GM19328 (cell line): ENCODE data around the gene HECTD3.

Experiments
- ATAC-seq: cut with Tn5 transposase; IDR thresholded peaks from one replicate; pipeline ENCODE4 v1.9.1; 2021; ENCODE audit warnings: mild to moderate bottlenecking, moderate library complexity; ENCODE audit not compliant: unreplicated experiment

HECTD3 gene

DNA sequence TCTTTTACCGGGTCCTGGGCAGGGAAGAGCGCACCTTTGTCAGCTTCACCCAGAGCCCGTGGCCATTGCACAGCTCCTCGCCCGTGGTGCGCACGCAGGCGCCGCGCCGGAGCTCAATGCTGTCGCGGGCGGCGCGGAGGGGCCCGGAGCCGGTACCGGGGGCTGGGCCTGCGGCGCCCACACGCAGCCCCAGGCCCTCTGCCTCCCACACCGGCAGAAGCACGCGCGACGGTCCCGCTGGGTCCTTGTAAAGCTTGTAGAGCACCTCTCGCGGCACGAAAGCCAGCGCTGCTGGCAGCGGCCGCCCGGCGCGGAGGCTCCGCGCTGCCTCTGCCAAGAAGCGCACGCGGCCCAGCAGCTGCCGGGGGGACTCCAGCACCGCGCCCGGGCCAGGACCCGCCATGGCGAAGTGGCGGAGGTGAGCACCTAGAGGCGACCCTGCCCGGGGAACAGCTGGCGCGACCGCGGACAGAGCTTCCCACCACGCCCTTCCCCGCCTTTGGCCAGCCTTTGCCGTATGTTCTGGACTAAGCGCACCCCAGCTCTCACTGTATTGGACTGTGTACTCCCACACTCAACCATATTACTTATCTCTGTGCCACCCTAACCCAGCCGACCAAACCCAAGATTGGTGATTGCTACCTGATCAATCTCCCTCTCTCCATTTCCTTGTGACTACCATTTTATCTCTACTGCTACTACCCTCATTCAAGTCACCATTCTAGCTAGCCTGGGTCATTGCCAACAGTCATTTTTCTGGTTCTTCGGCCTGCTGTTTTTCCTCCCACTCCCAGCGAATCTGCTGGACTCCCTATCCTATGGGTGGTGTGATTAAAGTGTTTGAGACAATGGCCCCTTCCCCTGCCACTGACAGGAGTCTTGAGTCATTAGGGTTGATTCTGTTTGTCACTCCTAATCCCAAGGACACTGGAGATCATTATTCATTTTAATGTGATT, at the start of gene HECTD3:
HECTD3 (minus strand) TSS at position 470 of the 957 bp plus-strand sequence; CDS start at position 403, 67 bp downstream.
- ATAC-seq: peak; percentile 69

- ATAC-seq: no peak
These were observed 48.7 kb upstream of the HECTD3 start for GRCh38 chr1:45059829-45060228.

- ATAC-seq: no peak
These were observed 46.4 kb upstream of the HECTD3 start for GRCh38 chr1:45057542-45057941.

GRCh38 chr1:45051005-45051772, 40.1 kb upstream of the HECTD3 start:
- no peak for ATAC-seq

- ATAC-seq: no peak
These were observed 35.9 kb upstream of the HECTD3 start for GRCh38 chr1:45047032-45047431.

DNA sequence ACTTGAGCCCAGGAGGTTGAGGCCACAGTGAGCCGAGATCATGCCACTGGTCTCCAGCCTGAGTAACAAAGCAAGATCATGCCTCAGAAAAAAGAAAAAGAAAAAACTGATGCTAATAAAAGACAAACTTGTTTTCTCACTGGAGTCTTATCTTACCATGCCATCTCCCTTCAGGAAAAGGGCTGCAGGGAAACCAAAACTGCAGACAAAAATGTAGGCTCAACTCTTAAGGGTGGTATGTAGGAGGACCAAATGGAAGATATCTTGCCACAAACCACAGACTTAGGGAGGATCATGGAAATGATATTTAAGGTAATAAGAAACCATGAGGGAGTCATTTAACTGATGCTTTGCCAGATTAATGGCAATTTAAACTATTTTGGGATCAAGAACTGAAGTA, 33.8 kb upstream of the HECTD3 start:
- ATAC-seq: no peak

DNA sequence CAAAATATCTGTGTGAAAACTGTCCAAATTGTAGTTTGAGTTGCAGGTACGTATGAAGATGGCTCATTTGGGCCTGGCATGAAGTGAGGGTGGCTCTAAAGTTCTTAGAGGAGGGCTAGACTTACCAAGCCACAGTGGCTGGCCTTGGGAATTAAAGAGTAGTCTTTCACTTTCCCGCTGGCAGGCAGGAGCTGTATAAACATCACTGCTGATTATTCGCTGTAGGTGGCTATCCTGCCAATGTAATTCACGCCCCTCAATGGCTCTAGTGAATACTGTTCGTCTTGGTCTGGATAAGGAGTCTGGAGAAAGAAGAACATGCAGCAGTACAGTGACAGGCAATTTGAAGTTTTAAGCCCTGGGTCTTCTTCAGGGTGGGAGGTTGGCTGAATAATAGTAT, 32.0 kb upstream of the HECTD3 start:
- ATAC-seq: no peak

- ATAC-seq: no peak
These were observed 29.2 kb upstream of the HECTD3 start for GRCh38 chr1:45040297-45040696.

- ATAC-seq: no peak
These were observed 27.7 kb upstream of the HECTD3 start for GRCh38 chr1:45038661-45039364.

DNA sequence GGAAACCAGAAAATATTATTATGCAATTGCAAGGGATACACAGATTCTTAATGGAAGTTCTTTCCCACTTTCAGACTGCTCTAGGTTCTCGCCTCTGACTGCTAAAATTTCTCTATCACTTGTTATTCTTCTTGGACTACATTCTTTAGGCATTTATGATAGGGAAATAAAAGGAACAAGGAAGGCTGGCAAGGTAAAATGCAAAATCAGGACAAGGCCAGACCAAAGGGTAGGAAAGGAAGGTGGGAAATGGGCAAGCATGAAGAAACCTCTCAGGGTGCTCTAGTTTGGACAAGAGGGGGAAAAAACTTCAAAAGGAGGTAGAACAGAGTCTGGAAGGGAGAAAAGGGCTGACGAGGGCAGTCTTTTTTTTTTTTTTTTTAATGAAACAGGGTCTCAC, 27.1 kb upstream of the HECTD3 start:
- no peak for ATAC-seq

GRCh38 chr1:45037456-45037855, 26.3 kb upstream of the HECTD3 start:
- no peak for ATAC-seq

GRCh38 chr1:45035631-45036301, 24.6 kb upstream of the HECTD3 start:
- ATAC-seq: no peak

DNA sequence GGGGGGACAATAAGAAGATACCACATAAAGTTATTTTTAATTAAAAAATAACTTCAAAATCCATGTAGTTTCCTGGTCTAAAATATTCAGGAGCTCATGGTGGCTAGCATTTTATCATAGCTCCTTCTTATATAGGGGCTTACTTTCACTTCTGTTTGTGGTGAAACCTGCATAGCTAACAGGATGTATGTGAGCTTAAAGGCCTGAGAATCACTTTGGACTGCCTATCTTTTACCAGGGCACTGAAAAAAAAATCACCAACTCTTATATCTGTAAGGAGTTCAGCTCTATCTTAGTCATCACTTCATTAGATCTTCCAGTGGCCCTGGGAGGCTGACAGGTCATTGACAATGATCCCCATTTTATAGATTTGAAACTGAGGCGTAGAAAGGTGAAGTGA, 22.2 kb upstream of the HECTD3 start:
- no peak for ATAC-seq

DNA sequence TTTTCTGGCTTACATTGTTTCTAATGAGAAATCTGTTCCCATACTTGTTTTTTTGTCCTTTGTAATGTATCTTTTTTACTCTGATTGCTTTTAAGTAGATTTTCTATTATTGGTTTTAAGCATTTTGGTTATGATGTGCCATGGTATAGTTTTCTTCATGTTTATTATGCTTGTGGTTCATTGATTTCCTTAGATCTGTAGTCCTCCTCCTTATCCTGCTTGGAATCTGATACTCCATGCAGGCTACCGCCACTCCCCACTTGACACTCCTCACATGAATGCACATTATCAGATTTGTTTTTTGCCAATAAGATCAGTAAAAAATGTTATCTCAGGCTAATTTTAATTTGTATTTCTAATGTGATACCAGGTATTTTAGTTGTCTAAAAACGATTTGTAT, 21.7 kb upstream of the HECTD3 start:
- no peak for ATAC-seq

GRCh38 chr1:45026446-45026845, 15.3 kb upstream of the HECTD3 start:
- no peak for ATAC-seq

GRCh38 chr1:45023663-45024062, 12.5 kb upstream of the HECTD3 start:
- ATAC-seq: no peak

GRCh38 chr1:45018599-45019230, 7.6 kb upstream of the HECTD3 start:
- peak; percentile 58 for ATAC-seq

DNA sequence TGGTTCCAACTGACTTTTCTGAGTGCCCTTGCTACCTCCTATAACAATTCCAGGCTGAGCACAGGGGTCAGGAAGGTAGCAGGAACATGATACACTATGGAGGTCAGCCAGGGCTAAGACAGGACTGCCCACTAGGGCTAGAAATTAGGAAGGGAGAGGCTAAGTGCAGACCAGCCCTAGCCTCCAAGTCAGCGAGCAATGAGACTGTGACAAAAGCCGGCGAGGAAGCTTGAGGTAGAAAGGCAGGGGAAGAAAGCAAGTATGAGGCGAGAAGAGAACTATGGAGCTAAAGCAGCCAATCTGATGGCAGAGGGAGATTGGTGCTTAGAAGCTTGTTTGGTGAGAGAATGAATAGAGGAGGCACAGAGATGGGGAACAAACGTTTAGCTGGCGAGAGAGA, 5.6 kb upstream of the HECTD3 start:
- no peak for ATAC-seq

DNA sequence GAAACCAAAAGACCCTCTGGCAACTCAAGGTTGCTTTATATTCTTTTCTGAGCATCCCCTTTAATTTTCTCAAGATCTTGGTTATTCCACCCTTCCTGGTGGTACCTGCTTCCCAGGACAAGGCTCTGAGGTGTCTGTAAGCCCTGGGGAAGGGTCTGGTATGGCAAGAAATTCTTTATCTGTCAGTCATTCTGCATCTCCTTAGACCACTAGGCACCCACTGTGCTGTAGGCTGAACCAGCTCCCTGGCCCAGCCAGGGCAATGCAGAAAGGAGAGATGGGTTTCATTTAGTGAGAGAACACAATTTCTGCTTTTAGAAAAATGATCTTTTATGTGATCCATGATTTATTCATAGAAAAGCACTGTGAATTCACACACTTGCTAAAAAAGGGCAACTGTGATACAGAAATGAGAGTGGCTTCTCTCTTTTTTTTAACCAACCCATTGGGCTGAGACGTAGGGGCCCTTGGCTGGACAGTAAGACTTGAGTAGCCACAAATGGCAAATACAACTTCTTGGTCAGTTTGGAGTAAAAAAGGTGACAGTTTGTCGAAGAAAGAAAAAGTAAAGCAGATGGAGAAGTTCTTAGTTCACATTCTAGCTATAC, 5.1 kb upstream of the HECTD3 start:
- no peak for ATAC-seq

DNA sequence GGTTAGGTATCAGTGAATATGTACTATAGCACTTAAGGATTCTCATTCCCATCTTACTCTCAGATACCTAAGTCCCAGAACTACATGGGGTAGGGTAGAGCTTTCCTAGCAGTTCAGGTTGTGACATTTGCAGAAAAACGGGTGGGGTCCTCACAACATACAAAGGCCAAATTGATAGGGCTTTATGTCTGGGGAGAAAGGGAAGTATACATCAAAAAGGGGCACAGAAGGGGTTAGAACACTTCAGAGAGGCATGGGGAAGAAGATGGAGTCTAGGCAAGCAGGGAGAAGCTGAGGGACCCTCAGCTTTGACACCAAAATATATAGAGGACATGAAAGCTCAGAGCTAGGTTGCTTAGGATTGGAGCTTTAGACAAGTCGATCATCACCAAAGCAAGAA, 4.6 kb upstream of the HECTD3 start:
- no peak for ATAC-seq
